OCI-LY1 (cell line): Measurements from ENCODE around the gene C9orf50.

ENCODE experiments used
- H2AFZ ChIP-seq: fragments of 200-600 bp; sonication (generic), shearing (Covaris generic); 2 replicates; pipeline ENCODE4 v1.6.0; 2014; ENCODE audit warnings: antibody characterized with exemption, mild to moderate bottlenecking, low read length
- H3F3A ChIP-seq: fragments of 200-600 bp; sonication (generic), shearing (Covaris generic); 2 replicates; pipeline ENCODE4 v1.6.0; 2014; ENCODE audit warnings: mild to moderate bottlenecking, antibody characterized with exemption, low read length, moderate library complexity; ENCODE audit not compliant: insufficient read depth
- H3K27ac ChIP-seq: fragments of 200-600 bp; sonication (generic); 2 replicates; pipeline ENCODE4 v1.5.1; 2014; ENCODE audit warnings: low read length, mixed run types, mild to moderate bottlenecking, low read depth; ENCODE audit not compliant: poor library complexity, severe bottlenecking
- H3K27me3 ChIP-seq: fragments of 200-600 bp; sonication (generic); 2 replicates; pipeline ENCODE4 v1.6.0; 2014; ENCODE audit warnings: antibody characterized with exemption, mild to moderate bottlenecking, low read length, moderate library complexity; ENCODE audit not compliant: insufficient read depth
- H3K36me3 ChIP-seq: fragments of 200-600 bp; sonication (generic); 2 replicates; pipeline ENCODE4 v1.6.1; 2014; ENCODE audit warnings: mild to moderate bottlenecking, antibody characterized with exemption, low read length, moderate library complexity, mixed read lengths; ENCODE audit not compliant: insufficient read depth
- H3K4me1 ChIP-seq: fragments of 200-600 bp; sonication (generic); 2 replicates; pipeline ENCODE4 v1.5.1; 2014; ENCODE audit warnings: mild to moderate bottlenecking, low read length, moderate library complexity; ENCODE audit not compliant: insufficient read depth, severe bottlenecking
- H3K4me2 ChIP-seq: fragments of 200-600 bp; sonication (generic), shearing (Covaris generic); 2 replicates; pipeline ENCODE4 v1.6.1; 2014; ENCODE audit warnings: low read length
- H3K4me3 ChIP-seq: fragments of 200-600 bp; sonication (generic); 2 replicates; pipeline ENCODE4 v1.5.1; 2014; ENCODE audit warnings: low read length, low read depth, mild to moderate bottlenecking, mixed read lengths; ENCODE audit not compliant: poor library complexity, severe bottlenecking
- H3K79me2 ChIP-seq: fragments of 200-600 bp; shearing (Covaris generic); 2 replicates; pipeline ENCODE4 v1.6.1; 2016; ENCODE audit warnings: mixed run types, low read length, mixed read lengths; ENCODE audit not compliant: insufficient read depth
- H3K9ac ChIP-seq: fragments of 200-600 bp; sonication (generic), shearing (Covaris generic); 2 replicates; pipeline ENCODE4 v1.6.1; 2014; ENCODE audit warnings: mild to moderate bottlenecking, low read length, mixed read lengths
- H3K9me2 ChIP-seq: fragments of 200-600 bp; sonication (generic), shearing (Covaris generic); 2 replicates; pipeline ENCODE4 v1.6.1; 2014; ENCODE audit warnings: low read depth, mild to moderate bottlenecking, low read length, mixed read lengths
- H3K9me3 ChIP-seq: fragments of 200-600 bp; shearing (Covaris generic); 2 replicates; pipeline ENCODE4 v1.6.1; 2014; ENCODE audit warnings: low read length, mixed read lengths
- H4K20me1 ChIP-seq: fragments of 200-600 bp; sonication (generic), shearing (Covaris generic); 2 replicates; pipeline ENCODE4 v1.6.0; 2016; ENCODE audit warnings: mild to moderate bottlenecking, low read length; ENCODE audit not compliant: insufficient read depth
- EZH2 ChIP-seq: fragments of 200-600 bp; sonication (generic), shearing (Covaris generic); IDR thresholded peaks from 2 replicates; pipeline ENCODE4 v1.8.0; 2017; ENCODE audit warnings: borderline replicate concordance, mixed run types, mild to moderate bottlenecking, antibody characterized with exemption, low read length, moderate library complexity, mixed read lengths
- TF ChIP-seq, protein P1 (sequence below): fragments of 200-600 bp; sonication (generic), shearing (Covaris generic); IDR thresholded peaks from 2 replicates; pipeline ENCODE4 v1.5.1; 2017; ENCODE audit warnings: mild to moderate bottlenecking, antibody characterized with exemption, low read length, moderate library complexity, mixed read lengths

The C9orf50 gene

DNA sequence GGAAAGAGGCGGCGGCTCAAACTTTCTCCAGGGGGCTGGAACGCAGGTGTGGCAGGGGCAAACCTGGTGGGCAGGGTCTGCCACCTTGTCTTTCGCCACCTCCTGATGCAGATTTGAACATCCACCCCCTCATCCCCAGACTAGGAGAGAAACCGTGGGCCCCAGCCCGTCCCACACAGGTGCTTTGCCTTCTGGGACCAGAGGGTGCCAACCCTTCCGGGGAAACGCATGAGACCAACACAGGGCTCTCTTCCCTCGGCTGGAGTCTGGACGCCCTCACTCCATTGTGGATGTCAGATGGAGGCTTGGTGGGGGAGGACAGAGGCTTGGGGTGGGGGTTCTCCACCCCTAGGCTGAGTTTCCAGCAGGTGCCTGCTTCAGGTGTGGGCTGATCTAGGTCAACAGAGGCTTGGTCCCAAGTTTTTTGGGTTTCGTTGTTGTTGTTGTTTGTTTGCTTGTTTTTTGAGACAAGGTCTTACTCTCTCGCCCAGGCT, 9.5 kb downstream of the C9orf50 start:
- H2AFZ ChIP-seq = no peak overlapping the region
- H3K9ac ChIP-seq = no peak overlapping the region
- no peaks in the 10 kb centered on the region for H3K9me2 ChIP-seq
- H4K20me1 ChIP-seq = no peaks in the 10 kb centered on the region
- no peaks in the 10 kb centered on the region for H3F3A ChIP-seq
- H3K9me3 ChIP-seq = no peaks in the 10 kb centered on the region
- H3K79me2 ChIP-seq = no peaks in the 10 kb centered on the region
- peaks cover 6% of the 10 kb centered on the region for H3K4me1 ChIP-seq
- no peak overlapping the region for H3K4me2 ChIP-seq
- no peak for TF ChIP-seq EZH2
- TF ChIP-seq, protein P1, sequence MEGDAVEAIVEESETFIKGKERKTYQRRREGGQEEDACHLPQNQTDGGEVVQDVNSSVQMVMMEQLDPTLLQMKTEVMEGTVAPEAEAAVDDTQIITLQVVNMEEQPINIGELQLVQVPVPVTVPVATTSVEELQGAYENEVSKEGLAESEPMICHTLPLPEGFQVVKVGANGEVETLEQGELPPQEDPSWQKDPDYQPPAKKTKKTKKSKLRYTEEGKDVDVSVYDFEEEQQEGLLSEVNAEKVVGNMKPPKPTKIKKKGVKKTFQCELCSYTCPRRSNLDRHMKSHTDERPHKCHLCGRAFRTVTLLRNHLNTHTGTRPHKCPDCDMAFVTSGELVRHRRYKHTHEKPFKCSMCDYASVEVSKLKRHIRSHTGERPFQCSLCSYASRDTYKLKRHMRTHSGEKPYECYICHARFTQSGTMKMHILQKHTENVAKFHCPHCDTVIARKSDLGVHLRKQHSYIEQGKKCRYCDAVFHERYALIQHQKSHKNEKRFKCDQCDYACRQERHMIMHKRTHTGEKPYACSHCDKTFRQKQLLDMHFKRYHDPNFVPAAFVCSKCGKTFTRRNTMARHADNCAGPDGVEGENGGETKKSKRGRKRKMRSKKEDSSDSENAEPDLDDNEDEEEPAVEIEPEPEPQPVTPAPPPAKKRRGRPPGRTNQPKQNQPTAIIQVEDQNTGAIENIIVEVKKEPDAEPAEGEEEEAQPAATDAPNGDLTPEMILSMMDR = no peak
- H3K27me3 ChIP-seq = no peaks in the 10 kb centered on the region
- H3K36me3 ChIP-seq = no peaks in the 10 kb centered on the region
- H3K27ac ChIP-seq = no peak overlapping the region
- H3K4me3 ChIP-seq = no peak overlapping the region

DNA sequence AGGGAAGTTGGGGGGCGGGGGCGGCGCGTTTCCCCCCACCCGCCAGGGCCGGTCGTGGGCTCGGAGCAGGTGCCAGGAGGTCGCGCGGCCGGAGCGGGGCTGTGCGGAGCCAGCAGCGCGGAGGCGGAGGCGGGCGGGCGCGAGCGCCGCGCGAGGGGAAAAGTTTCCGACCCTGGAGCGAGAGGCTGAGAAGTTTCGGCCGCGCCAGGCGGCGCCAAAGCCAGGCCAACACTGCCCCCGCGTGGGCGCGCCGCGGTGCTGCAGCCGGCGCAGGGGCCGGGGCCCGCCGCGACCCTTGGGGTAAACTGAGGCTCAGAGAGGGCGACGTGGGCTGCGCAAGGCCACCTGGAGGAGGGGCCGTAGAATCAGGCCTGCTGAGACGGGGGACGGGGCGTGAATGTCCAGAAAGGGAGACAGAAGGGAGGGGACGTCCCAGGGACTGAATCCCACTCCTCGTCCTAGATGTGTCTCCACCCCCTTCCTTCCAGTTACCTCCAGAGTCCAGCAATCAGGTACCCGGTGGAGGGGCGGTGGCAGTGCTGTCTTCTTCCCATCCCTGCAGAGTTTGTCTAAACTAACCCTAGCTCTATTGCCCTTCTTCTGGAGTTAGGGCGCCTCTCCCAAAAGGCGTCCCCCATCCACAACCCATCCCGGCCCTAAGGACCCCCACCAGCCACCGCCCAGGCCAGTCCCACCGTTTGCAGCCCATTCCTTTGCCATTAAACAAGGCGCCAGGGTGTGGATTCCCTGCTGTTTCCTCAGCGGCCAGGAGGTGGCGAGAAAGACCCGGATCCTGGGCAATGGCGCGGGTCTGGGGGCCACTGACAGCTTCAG, 10.2 kb downstream of the C9orf50 start:
- H3K79me2 ChIP-seq = no peaks in the 10 kb centered on the region
- no peaks in the 10 kb centered on the region for H3F3A ChIP-seq
- H3K27me3 ChIP-seq = no peaks in the 10 kb centered on the region
- no peaks in the 10 kb centered on the region for H3K36me3 ChIP-seq
- H3K4me2 ChIP-seq = peak overlapping the region; percentile 78
- no peaks in the 10 kb centered on the region for H4K20me1 ChIP-seq
- no peak overlapping the region for H2AFZ ChIP-seq
- peak overlapping the region; percentile 55; the same call in 1 of the 2 replicates for H3K9ac ChIP-seq
- no peaks in the 10 kb centered on the region for H3K9me3 ChIP-seq
- H3K4me1 ChIP-seq = peaks cover 6% of the 10 kb centered on the region
- H3K27ac ChIP-seq = no peak overlapping the region
- no peaks in the 10 kb centered on the region for H3K9me2 ChIP-seq
- TF ChIP-seq, protein P1 = peak; percentile 66
- no peak for TF ChIP-seq EZH2
- H3K4me3 ChIP-seq = peak overlapping the region; percentile 66

DNA sequence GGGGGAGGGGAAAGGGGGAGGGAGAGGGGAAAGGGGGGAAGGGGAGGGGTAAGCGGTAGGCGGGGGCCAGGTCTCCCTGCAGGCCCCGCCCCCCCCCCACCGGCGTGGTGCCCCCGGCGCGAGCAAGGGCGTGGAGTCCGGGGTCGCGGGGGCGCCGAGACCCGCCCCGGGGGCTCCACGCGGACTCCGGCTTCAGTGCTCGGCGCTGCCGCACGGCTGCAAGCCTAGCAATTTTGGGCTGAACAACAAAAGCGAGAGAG, 10.8 kb downstream of the C9orf50 start:
- Histone ChIP-seq H2AFZ (no peak overlapping the region), H3F3A (no peaks in the 10 kb centered on the region), H3K4me3 (peak overlapping the region; percentile 66), H3K9me2 (no peaks in the 10 kb centered on the region), H3K9ac (peak overlapping the region; percentile 55; the same call in 1 of the 2 replicates), H3K36me3 (no peaks in the 10 kb centered on the region), H3K79me2 (no peaks in the 10 kb centered on the region), H3K27me3 (no peaks in the 10 kb centered on the region), H3K27ac (no peak overlapping the region), H4K20me1 (no peaks in the 10 kb centered on the region), H3K4me1 (peaks cover 6% of the 10 kb centered on the region), H3K4me2 (peak overlapping the region; percentile 78), H3K9me3 (no peaks in the 10 kb centered on the region)
- TF ChIP-seq, protein P1 = no peak
- TF ChIP-seq EZH2 = no peak
